Transverse colon (tissue), 4 donors: ENCODE measurements around the gene PDLIM1.
A peak's percentile ranks its signal among the peaks of the same experiment; 100 is the strongest.

Experiments
- EP300 ChIP-seq: sonication (generic); formaldehyde crosslinking; IDR thresholded peaks from one replicate; pipeline ENCODE4 v1.6.1; 2017; ENCODE audit warnings: antibody characterized with exemption, low read depth
- POLR2A ChIP-seq: fragments of 450-650 bp; IDR thresholded peaks from one replicate; pipeline ENCODE4 v1.6.1; 2016; ENCODE audit warnings: antibody characterized with exemption, mild to moderate bottlenecking, moderate library complexity
- POLR2AphosphoS5 ChIP-seq, 3 donors: sonication (generic); formaldehyde crosslinking; IDR thresholded peaks; one replicate each; pipeline ENCODE4 v1.6.1; 2016; ENCODE audit warnings: antibody characterized with exemption in 3 of 3
- TF ChIP-seq, protein P1 (sequence below), 5 experiments: fragments of 200-600 bp in 3 of 5; fragments of 450-650 bp in 2 of 5; sonication (generic) in 3 of 5; IDR thresholded peaks; 1 replicate in 2 of 5; 2 replicates in 3 of 5; pipeline ENCODE4 v1.5.1; 2016 to 2017; ENCODE audit warnings: antibody characterized with exemption in 5 of 5, inconsistent platforms in 3 of 5, mild to moderate bottlenecking in 2 of 5, moderate library complexity in 1 of 5

DNA sequence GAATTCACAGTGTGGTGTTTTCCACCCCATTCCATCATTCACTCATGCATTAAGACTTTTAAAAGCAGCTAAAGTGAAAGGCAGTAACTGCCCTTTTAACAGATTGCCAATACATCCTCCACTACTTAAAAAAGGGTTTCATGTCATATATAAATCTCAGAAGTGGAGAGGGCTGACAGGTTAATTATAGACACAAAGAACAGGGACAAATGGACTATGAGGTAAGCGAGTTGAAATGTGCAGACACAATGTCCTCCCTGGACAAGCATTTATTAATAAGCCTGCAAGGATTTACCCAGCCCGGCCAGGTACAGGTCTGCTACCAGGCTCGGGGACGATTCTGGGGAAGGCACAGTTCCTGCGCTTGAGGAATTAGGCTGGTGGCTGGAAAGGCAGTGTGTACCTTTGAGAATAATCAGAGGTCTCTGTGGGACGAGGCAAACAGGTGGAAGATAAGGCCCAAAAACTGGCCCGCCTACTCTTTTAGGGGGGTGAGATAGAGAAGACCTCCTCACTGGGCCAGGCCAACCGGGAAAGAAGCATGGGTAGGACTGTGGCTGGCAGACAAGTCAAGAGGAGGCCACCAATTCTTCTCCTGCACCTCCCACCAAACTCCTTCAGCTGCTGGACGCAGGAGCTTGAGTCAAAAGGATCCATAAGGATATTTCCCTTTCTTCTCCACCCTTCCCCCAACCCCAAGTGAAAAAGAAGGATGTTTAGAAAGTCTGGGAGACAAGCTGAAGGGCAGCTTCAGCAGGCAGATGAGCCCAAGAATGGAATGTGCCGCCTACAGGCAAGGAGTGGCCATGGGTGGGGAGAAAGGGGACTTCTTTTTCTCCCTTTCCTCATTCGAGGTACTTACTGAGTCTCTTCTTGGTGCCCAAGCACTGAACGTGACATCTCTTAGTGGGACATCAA is 1.5 kb downstream of the PDLIM1 start:
- TF ChIP-seq, protein P1, sequence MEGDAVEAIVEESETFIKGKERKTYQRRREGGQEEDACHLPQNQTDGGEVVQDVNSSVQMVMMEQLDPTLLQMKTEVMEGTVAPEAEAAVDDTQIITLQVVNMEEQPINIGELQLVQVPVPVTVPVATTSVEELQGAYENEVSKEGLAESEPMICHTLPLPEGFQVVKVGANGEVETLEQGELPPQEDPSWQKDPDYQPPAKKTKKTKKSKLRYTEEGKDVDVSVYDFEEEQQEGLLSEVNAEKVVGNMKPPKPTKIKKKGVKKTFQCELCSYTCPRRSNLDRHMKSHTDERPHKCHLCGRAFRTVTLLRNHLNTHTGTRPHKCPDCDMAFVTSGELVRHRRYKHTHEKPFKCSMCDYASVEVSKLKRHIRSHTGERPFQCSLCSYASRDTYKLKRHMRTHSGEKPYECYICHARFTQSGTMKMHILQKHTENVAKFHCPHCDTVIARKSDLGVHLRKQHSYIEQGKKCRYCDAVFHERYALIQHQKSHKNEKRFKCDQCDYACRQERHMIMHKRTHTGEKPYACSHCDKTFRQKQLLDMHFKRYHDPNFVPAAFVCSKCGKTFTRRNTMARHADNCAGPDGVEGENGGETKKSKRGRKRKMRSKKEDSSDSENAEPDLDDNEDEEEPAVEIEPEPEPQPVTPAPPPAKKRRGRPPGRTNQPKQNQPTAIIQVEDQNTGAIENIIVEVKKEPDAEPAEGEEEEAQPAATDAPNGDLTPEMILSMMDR (IDR thresholded peaks at IDR 0.05), result peak; percentile 19 to 62 (median 39)
- peak; percentile 80 for TF ChIP-seq POLR2A
- TF ChIP-seq POLR2AphosphoS5 (IDR thresholded peaks at IDR 0.05), result peak in 2 of 3 donors; percentile 76 to 79
- no peak for TF ChIP-seq EP300
